Fibroblast of mammary gland (primary cell): ENCODE measurements around the gene VSIR.

Experiments used
- DNase-seq: peaks from one replicate; pipeline ENCODE4 v3.0.0-alpha.2; 2010; ENCODE audit warnings: low read depth
- H3K4me3 ChIP-seq: 2 replicates; pipeline ENCODE4 v1.5.1; 2011; ENCODE audit warnings: low read depth, mild to moderate bottlenecking, low read length, moderate library complexity; ENCODE audit not compliant: control insufficient read depth
- TF ChIP-seq, protein P1 (sequence below): conservative IDR thresholded peaks from 2 replicates; pipeline ENCODE4 v1.5.1; 2011; ENCODE audit warnings: low read depth, low read length, inconsistent platforms; ENCODE audit not compliant: control insufficient read depth, insufficient read depth

Gene VSIR

DNA sequence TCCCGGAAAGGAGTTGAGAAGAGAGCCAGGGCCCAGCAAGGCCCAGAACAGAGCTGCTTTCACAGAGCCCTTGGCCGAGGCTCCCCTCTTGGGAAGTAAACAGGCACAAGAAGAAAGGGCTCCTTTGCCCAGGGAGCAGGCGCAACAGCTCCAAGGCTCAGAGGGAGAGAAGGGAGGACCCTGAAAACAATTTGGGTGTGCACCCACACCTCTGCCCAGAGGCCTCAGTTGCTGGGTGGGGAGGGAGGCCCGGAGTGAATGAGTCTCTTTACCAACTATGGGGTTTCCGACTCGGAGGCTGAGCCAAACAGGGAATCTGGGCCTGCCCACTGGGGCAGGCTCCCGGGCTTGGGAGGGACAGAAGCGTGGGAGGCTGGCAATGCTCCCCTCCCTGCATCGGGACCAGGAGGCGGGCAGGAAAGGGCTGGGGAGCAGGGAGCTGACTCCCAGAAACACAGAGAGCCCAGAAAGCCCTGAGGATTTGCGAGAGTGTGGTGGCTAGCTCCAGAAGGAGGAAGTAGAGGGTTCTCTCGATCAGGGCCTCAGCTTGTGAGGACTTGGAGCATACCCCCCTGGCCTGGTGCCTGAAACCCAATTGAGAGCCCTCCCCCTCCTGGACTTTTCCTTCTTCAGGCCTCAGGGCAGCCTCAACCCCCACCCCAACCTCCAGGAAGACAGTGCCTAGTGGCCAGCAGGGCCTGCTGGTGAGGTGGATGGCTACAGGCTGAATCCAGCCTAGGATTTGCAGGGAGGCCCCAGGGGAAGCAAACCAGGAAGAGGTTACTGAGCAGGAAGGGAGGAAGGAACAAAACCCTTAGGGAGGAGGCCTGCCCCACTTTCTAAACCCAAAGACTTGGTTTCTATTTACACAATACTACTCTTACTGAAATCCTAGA, 59.9 kb downstream of the VSIR start:
- TF ChIP-seq, protein P1, sequence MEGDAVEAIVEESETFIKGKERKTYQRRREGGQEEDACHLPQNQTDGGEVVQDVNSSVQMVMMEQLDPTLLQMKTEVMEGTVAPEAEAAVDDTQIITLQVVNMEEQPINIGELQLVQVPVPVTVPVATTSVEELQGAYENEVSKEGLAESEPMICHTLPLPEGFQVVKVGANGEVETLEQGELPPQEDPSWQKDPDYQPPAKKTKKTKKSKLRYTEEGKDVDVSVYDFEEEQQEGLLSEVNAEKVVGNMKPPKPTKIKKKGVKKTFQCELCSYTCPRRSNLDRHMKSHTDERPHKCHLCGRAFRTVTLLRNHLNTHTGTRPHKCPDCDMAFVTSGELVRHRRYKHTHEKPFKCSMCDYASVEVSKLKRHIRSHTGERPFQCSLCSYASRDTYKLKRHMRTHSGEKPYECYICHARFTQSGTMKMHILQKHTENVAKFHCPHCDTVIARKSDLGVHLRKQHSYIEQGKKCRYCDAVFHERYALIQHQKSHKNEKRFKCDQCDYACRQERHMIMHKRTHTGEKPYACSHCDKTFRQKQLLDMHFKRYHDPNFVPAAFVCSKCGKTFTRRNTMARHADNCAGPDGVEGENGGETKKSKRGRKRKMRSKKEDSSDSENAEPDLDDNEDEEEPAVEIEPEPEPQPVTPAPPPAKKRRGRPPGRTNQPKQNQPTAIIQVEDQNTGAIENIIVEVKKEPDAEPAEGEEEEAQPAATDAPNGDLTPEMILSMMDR: peak; percentile 31
- peak; percentile 89 for DNase-seq
- no peak overlapping the region for H3K4me3 ChIP-seq

DNA sequence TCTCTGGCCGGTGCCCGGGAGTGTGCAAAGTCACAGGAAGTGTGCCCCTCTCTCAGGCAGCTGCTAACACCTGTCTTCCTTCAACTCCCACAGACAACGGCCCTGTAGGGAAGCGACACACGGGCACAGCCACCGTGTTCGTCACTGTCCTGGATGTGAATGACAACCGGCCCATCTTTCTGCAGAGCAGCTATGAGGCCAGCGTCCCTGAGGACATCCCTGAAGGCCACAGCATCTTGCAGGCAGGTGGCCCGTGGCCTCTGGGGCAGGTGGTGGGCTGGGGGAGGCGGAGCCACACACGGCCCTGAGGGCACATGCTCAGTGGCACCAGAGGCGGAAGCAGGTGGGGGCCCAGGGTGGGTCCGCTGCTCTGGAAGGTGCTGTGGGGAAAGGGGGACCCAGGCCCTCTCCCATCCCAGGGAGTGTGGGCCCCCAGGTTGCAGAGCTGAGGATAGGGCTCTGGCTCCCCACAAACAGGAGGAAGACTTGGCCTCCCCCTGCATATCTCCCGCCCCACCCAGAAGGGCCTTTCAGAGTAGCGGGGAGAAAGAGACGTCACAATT, 60.7 kb downstream of the VSIR start:
- no peak overlapping the region for H3K4me3 ChIP-seq
- TF ChIP-seq, protein P1: no peak

GRCh38 chr10:71712170-71712569, 61.1 kb downstream of the VSIR start:
- no peak overlapping the region for H3K4me3 ChIP-seq
- TF ChIP-seq, protein P1: no peak

More for the DNA sequence above, 60.7 kb downstream of the VSIR start:
- no peak for DNase-seq

DNA sequence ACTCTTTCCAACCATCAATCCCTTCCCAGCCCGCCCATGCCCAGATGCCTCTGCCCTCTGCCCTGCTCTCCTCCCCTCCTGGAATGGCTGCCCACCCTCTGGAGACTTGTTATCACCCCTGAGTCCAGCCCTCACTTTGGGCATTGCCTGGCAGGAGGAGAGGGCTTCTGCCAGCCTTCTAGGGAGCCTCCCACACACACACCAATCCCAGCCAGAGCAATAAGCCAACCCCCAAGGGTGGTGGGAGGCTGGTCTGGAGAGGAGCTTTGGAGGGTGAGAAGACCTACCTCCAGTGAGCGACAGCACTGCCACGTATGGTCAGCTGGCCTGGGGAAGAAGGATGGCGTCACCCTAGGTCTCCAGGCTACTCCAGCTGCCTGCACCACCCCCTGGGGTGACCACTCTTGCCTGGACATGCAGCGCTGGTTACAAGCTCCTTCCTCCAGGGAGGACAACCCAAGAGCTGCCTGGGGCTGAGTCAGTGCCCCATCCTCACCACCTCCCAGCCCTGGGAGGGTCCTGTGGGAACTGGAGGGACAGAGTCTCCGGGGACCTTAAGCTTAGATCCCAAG, 62.2 kb downstream of the VSIR start:
- no peak for DNase-seq
- no peak overlapping the region for H3K4me3 ChIP-seq
- TF ChIP-seq, protein P1: no peak

More at GRCh38 chr10:71712170-71712569, 61.1 kb downstream of the VSIR start:
- DNase-seq: no peak

- no peak for DNase-seq
- no peak overlapping the region for H3K4me3 ChIP-seq
- TF ChIP-seq, protein P1: no peak
These were observed 62.8 kb downstream of the VSIR start for GRCh38 chr10:71710519-71710918.

DNA sequence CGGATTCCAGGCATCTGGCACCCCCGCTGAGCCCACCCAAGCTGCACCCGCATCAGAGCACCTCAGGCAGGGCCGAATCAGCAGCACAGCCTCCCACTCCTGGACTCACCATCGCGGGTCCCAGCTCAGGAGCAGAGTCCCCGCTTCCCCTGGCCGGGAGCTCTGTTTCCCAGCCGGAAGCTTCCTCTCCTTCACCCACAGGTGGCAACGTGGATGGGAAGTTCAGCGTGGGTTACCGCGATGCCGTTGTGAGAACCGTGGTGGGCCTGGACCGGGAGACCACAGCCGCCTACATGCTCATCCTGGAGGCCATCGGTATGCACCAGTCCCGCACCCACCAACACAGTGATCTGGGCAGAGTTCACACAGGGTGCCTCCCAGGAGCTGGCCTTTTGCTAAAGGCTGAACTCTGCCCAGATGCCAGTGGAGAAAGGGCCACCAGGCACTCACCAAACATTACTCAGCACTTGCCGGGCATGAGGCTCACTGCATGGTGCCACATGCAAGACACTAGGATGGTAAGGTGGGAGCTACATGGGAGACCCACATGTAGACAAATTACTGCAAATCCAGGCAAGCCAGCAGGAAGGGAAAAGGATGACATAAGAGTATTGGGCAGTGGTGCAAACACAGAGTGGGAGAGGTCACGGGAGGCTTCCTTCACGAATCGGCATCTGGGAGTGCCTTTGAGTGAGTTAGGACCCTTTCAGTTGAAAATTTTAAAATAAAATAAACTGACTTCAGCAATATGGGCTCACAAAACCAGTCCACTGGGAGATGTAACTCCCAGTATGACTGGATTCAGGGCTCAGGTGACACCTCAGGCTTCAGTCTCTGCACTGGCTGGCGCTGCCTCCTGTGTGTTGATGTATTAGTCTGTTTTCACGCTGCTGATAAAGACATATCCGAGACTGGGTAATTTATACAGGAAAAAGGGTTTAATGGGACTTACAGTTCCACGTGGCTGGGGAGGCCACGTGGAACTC, 64.1 kb downstream of the VSIR start:
- DNase-seq: no peak
- TF ChIP-seq, protein P1: no peak
- no peak overlapping the region for H3K4me3 ChIP-seq
